Stimulated activated CD4-positive, alpha-beta T cell treated with anti-CD3 and anti-CD28 coated beads, Interleukin-4, amount 100 ng/mL, for 24 hours (primary cell): ENCODE measurements around the gene CYTH3.
"Not testable (repeated sequence)": the region's sequence is repeated elsewhere in the genome, so short reads cannot be mapped to it uniquely, and the experiment has no call there.

Source experiments
- DNase-seq: peaks from one replicate; pipeline ENCODE4 v3.0.0-alpha.2; 2020

The CYTH3 gene

GRCh38 chr7:6272481-6273323 is at the start of gene CYTH3:
CYTH3 (minus strand) TSS chr7:6272624; CDS start chr7:6272507, 117 bp downstream.
- peak; percentile 71 for DNase-seq

DNA sequence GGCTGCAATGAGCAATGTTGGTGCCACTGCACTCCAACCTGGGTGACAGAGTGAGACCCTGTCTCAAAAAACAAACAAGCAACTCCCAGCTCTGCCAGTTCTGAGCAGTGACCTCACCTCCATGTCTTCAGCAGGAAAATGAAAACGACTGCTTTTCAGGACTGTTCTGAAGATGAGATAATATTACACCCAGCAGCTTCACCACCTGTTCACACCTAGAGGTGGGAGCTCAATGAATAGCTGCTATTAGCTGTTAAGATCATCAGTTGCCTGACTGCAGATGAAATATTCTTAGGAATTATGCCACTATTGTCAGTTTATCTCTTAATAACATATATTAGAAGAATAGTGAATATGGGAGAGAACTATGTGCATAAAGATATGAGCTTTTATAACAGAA is 48.4 kb upstream of the CYTH3 start:
- DNase-seq: no peak

- DNase-seq: no peak
Observed at GRCh38 chr7:6317797-6318438, 45.5 kb upstream of the CYTH3 start.

DNA sequence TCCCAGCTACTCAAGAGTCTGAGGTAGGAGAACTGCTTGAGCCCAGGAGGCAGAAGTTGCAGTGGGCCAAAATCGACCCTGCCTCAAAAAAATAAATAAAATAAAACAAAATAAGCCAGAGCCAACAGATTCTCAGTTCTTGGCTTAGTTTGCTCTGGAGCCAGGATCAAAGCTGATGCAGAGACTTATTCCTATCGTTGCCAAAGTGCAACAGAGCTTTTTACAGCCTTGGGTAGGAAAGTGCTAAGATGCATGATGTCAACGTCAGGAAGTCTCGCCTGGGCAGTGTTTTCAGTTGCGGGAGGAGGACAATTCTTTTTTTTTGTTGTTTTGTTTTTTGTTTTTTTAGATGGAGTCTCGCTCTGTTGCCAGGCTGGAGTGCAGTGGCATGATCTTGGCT is 43.8 kb upstream of the CYTH3 start:
- DNase-seq: no peak

DNA sequence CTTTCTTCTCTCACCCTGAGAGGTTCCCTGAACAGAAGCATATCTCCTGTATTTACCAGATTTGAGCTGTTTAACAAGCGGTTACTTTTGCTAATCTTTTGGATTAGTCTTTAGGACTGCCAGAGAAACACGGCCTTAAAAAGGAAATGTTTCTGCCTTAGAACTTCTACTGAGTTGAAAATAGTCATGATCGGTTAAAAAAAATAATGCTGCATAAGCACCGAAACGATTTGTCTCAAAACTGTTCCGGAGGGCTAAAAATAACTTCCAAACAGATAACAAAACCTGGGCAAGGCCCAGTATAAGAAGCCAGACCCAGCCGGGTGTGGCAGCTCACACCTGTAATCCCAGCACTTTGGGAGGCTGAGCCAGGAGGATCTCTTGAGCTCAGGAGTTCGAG is 43.3 kb upstream of the CYTH3 start:
- DNase-seq: no peak

GRCh38 chr7:6310271-6310993 is 38.0 kb upstream of the CYTH3 start:
- no peak for DNase-seq

- no peak for DNase-seq
Observed at GRCh38 chr7:6307762-6308161, 35.3 kb upstream of the CYTH3 start.

DNA sequence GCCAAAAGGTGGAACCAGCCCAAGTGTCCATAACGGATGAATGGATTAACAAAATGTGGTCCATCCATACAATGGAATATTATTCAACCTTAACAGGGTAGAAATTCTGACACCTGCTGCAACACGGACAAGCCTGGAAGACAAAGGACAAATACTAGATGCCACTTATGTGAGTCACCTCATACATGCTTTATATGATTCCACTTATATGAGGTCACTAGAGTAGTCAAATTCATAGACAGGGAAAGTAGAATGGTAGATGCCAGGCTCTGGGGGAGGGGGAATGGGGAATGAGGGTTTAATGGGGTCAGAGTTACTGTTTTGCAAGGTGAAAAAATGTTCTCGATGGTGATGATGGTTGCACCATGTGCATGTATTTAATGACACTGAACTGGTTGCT is 34.0 kb upstream of the CYTH3 start:
- no peak for DNase-seq

GRCh38 chr7:6305330-6305729 is 32.9 kb upstream of the CYTH3 start:
- no peak for DNase-seq

DNA sequence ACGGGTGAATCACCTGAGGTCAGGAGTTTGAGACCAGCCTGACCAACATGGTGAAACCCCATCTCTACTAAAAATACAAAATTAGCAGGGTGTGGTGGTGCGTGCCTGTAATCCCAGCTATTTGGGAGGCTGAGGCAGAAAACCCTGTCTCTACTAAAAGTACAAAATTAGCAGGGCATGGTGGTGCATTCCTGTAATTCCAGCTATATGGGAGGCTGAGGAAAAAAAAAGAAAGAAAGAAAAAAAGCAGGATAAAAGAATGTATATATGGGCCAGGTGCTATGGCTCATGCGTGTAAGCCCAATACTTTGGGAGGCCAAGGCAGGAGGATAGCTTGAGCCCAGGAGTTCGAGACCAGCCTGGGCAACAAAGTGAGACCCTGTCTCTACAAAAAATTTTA is 29.0 kb upstream of the CYTH3 start:
- DNase-seq: not testable (repeated sequence)

DNA sequence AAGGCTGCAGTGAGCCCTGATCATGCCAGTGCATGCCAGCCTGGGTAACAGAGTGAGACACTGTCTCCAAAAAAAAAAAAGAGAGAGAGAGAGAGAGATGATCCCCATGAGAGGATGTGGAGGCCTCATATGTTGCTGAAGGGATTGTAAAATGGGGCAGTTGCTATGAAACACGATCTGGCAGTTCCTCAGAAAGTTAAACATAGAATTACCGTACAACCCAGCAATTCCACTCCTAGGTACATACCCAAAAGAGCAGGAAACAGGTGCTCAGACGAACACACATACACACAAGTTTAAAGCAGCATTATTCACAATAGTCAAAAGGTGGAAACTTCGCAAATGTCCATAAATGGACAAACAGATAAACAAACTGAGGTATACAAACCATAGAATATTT is 27.4 kb upstream of the CYTH3 start:
- DNase-seq: no peak

DNA sequence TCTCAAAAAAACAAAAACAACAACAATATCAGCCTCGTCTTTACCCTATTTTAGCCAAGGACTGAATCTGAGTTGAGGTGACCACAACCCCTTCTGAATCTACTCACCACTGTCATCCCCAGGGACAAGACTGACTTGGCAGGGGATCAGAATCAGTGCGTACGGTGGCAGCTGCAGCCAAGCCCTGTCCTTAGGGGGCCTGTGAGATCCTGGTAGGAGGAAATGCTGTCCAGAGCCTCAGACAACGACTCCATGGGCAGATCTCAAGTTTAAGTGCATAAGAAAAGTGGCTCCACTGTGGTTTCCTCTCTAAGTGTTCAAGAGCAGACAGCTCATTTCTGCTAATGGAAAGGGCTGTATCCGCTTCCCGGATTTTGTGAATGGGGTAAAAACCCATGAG is 22.4 kb upstream of the CYTH3 start:
- no peak for DNase-seq

- DNase-seq: no peak
Observed at GRCh38 chr7:6293202-6293601, 20.8 kb upstream of the CYTH3 start.

DNA sequence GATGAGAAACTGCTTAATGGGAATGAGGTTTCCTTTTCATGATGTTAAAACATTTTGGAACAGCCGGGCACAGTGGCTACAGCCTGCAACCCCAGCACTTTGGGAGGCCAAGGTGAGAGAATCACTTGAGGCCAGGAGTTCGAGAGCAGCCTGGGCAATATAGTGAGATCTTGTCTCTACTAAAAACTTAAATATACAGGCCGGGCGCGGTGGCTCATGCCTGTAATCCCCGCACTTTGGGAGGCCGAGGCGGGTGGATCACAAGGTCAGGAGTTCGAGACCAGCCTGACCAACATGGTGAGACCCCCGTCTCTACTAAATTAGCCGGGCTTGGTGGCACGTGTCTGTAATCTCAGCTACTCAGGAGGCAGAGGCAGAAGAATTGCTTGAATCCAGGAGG is 19.5 kb upstream of the CYTH3 start:
- DNase-seq: not testable (repeated sequence)

GRCh38 chr7:6291531-6291930 is 19.1 kb upstream of the CYTH3 start:
- no peak for DNase-seq

- no peak for DNase-seq
Observed at GRCh38 chr7:6290319-6290741, 17.9 kb upstream of the CYTH3 start.

- DNase-seq: no peak
Observed at GRCh38 chr7:6288270-6288860, 15.9 kb upstream of the CYTH3 start.

DNA sequence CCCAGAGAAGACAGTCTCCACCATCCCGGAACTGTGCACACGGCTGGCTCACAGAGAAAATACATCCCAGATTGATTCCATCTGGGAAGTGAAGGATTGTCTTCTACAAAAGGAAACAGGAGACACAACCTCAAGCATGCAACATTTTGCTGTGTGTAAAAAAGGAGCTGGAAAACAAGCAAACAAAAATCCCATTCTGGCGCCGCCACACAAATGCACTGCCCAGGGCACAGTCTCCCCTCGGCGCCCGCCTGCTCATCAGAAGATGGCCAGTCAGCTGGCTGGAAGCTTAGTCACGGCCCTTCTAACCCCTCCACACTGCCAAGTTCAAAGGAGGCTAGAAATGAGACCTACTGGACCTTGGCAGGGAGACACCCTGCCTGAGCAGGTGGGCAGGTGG is 14.1 kb upstream of the CYTH3 start:
- no peak for DNase-seq

GRCh38 chr7:6284461-6285360 is 12.3 kb upstream of the CYTH3 start:
- DNase-seq: no peak

GRCh38 chr7:6284055-6284400 is 11.6 kb upstream of the CYTH3 start:
- DNase-seq: no peak

GRCh38 chr7:6283391-6284054 is 11.1 kb upstream of the CYTH3 start:
- DNase-seq: not testable (repeated sequence)

DNA sequence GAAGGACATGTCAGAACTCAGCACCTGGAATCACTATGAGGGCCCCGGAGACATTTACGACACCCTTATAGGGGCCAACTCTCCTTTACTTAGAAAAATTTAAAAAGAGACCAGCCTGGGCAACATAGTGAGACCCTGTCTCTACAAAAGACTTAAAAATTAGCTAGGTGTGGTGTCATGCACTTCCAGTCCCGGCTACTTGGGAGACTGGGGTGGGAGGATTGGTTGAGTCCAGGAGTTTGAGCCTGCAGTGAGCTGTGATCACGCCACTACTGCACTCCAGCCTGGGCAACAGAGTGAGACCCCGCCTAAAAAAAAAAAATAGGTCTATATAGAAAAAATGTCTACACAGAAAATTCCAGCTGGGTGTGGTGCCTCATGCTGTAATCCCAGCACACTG is 7.5 kb upstream of the CYTH3 start:
- DNase-seq: no peak
